ENCODE results near the gene KEAP1.
"Not testable (repeated sequence)": the region's sequence is repeated elsewhere in the genome, so short reads cannot be mapped to it uniquely, and the experiment has no call there.

KEAP1 gene

DNA sequence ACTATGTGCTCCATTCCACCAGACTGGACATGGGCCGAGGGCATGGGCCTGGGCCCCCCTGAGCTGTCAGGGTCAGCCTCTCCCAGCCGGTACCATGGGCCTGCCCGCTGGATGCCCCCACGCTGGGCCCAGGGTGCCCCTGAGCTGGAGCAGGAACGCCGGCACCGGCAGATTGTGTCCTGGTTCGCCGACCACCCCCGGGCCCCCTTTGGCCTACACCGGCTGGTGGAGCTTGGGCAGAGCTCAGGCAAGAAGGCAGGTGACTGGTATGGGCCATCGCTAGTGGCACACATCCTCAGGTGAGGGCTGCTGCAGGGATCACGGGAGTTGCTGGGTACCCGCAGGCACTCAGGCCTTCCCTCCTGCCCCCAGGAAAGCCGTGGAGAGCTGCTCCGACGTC is 43.7 kb upstream of the KEAP1 start:
- TF ChIP-seq, protein P1, sequence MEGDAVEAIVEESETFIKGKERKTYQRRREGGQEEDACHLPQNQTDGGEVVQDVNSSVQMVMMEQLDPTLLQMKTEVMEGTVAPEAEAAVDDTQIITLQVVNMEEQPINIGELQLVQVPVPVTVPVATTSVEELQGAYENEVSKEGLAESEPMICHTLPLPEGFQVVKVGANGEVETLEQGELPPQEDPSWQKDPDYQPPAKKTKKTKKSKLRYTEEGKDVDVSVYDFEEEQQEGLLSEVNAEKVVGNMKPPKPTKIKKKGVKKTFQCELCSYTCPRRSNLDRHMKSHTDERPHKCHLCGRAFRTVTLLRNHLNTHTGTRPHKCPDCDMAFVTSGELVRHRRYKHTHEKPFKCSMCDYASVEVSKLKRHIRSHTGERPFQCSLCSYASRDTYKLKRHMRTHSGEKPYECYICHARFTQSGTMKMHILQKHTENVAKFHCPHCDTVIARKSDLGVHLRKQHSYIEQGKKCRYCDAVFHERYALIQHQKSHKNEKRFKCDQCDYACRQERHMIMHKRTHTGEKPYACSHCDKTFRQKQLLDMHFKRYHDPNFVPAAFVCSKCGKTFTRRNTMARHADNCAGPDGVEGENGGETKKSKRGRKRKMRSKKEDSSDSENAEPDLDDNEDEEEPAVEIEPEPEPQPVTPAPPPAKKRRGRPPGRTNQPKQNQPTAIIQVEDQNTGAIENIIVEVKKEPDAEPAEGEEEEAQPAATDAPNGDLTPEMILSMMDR (IDR thresholded peaks at IDR 0.05; ENCODE audit: insufficient read depth, low read depth, low read length, missing control alignments): no peak
- DNase-seq (ENCODE audit: low read depth): no peak
- H3K4me3 ChIP-seq (ENCODE audit: low read depth, low read length): no peak overlapping the region

DNA sequence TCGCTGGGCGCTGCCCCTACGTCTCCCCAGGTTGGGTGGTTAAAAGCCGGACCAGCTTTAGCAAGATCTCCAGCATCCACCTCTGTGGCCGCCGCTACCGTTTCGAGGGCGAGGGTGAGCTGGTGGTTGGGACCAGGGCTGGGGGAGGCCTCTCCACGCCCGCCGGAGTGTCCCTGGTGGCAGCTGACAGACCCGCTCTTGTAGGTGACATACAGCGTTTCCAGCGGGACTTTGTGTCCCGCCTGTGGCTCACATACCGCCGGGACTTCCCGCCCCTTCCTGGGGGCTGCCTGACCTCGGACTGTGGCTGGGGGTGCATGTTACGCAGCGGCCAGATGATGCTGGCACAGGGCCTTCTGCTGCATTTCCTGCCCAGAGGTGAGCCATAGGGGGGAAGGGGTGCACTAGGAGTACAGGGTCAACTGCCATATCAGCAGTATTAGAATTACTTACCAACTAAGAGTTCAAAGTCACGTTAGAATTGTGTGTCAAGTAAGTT is 41.6 kb upstream of the KEAP1 start:
- H3K4me3 ChIP-seq (ENCODE audit: low read depth, low read length): peak overlapping the region; percentile 99
- TF ChIP-seq, protein P1 (IDR thresholded peaks at IDR 0.05; ENCODE audit: insufficient read depth, low read depth, low read length, missing control alignments): no peak
- DNase-seq (ENCODE audit: low read depth): no peak

DNA sequence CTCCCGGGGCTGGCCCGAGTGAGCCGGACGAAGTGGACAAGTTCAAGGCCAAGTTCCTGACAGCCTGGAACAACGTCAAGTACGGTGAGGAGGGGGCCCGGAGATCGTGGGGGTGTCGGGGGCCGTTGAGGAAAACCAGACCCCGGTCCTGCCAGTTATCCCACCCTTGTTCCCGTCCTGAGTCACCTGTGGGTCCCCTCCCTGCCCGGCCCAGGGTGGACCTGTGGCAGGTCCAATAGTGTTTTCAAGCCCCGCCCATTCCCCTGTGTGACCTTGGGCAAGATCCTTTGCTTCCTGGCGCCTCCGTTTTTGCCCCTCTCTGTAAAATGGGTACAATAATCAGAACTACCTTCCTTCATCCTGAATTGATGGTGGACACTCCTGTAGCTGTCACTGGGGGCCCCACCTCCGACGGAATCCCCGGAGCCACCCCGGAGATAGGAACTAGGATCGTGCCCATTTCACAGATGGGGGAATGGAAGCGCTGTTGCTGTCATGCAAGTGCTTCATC is 41.1 kb upstream of the KEAP1 start:
- peak; percentile 34 for DNase-seq (ENCODE audit: low read depth)
- peak overlapping the region; percentile 99 for H3K4me3 ChIP-seq (ENCODE audit: low read depth, low read length)
- TF ChIP-seq, protein P1 (IDR thresholded peaks at IDR 0.05; ENCODE audit: insufficient read depth, low read depth, low read length, missing control alignments): no peak

DNA sequence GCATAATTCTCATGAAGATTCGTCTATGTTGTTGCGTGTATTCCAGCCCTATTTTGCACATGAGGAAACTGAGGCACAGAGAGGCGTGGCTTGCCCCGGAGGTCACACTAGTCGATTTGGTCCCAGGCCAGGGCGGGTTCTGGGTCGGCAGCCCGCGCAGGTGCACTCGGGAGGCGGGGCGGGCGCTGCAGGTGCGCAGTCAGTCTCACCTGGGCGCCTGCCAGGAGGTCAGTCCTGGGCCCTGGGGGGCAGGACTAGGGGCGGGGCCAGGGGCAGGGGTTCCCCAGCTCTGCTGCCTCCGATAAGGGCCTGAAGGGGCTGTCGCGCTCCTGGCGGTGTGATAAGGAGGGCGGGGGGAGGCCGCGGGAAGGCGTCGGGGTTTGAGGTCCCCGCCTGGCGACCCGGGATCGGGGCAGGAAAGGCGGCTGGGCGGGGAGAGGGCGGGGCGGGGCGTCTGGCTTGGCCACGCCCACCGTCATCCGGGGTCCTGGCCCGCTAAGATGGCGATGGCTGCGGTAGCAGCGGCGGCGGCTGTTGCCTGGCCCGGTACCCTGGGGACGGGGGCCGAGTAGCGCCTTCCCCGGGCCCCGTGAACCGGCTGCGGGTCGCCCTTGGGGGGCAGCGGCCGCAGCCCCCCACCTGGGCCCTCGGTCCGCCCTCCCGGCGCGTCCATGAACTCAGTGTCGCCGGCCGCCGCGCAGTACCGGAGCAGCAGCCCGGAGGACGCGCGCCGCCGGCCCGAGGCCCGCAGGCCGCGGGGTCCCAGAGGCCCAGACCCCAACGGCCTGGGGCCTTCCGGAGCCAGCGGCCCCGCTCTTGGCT is 40.5 kb upstream of the KEAP1 start, which contains the start of gene ATG4D:
Gene ATG4D, plus strand, starts transcription at position 485 of the 822 bp plus-strand sequence. Its CDS starts 187 bp downstream, at position 672.
- TF ChIP-seq, protein P1 (IDR thresholded peaks at IDR 0.05; ENCODE audit: insufficient read depth, low read depth, low read length, missing control alignments): no peak
- DNase-seq (ENCODE audit: low read depth): peak; percentile 84

DNA sequence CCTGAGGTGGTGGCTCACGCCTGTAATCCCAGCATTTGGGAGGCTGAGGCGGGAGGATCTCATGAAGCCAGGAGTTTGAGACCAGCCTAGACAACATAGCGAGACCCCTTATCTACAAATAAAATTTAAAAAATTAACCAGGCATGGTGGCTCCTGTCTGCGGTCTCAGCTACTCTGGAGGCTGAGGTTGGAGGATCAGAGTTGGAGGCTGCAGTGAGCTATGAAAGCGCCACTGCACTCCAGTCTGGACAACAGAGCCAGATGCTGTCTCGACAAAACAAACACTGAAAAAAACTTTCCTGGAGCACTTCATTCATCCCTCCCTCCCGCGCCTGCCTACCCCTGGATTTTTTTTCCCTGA is 39.9 kb upstream of the KEAP1 start:
- no peak overlapping the region for H3K4me3 ChIP-seq (ENCODE audit: low read depth, low read length)
- DNase-seq (ENCODE audit: low read depth): no peak
- TF ChIP-seq, protein P1 (IDR thresholded peaks at IDR 0.05; ENCODE audit: insufficient read depth, low read depth, low read length, missing control alignments): no peak

More for the DNA sequence above, 40.5 kb upstream of the KEAP1 start, which contains the start of gene ATG4D:
- peak within 1 kb of the TSS; percentile 99 for H3K4me3 ChIP-seq (ENCODE audit: low read depth, low read length)

DNA sequence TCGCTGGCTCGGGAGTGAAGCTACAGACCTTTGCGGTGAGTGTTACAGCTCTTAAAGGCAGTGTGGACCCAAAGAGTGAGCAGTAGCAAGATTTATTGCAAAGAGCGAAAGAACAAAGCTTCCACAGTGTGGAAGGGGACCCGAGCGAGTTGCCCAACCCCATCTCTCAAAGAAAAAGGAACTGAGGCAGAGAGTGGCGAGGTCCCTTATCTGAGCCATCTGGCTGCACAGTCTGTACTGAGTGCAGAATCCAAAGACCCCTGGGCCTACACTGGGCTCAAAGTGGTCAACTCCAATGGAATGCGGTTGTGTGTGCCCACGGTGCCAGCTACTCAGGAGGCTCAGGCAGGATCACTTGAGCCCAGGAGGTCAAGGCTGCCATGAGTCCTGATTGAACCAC is 35.9 kb upstream of the KEAP1 start:
- H3K4me3 ChIP-seq (ENCODE audit: low read depth, low read length); DNase-seq (ENCODE audit: low read depth): not testable (repeated sequence)

DNA sequence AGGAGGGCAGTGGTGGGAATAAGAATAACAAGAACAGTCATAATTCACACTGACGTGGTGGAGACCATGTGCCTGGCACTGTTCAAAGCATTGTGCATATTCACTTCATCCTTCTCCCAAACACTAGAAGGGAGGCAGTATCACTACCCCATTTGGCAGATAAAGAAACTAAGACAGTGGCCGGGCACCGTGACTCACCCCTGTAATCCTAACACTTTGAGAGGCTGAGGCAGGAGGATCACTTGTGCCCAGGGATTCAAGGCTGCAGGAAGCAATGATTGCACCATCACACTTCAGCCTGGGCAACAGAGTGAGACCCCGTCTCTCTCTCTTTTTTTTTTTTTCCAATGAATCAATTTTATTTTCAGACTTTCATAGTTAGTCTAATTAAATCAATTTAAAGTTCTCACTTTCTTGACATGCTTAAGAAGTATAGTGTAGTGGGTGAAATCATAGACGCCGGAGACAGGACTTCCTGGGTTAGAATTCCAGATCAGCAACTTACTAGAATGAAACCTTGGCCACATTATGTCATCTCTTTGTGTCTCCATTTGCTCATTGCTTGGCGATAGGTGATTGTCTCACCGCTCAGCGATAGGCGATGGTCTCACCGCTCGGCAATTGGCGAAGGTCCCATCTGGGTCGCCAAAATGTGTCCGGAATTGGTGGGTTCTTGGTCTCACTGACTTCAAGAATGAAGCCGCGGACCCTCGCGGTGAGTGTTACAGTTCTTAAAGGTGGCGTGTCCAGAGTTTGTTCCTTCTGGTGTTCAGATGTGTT is 35.2 kb upstream of the KEAP1 start:
- no peak for DNase-seq (ENCODE audit: low read depth)
- TF ChIP-seq, protein P1 (IDR thresholded peaks at IDR 0.05; ENCODE audit: insufficient read depth, low read depth, low read length, missing control alignments): no peak

More for the DNA sequence above, 35.2 kb upstream of the KEAP1 start:
- H3K4me3 ChIP-seq (ENCODE audit: low read depth, low read length): no peak overlapping the region

Measured in GM12865 (cell line).